DND-41 (cell line): ENCODE measurements around the gene GCAT.

Source experiments
- ATAC-seq: fragments of 200-7000 bp; cut with Tn5 transposase; 3 replicates; pipeline ENCODE4 v1.9.1; 2021; ENCODE audit warnings: low read depth; ENCODE audit not compliant: insufficient read depth
- DNase-seq: peaks from one replicate; pipeline ENCODE4 v3.0.0-alpha.2; 2020
- H2AFZ ChIP-seq: 2 replicates; pipeline ENCODE4 v1.6.0; 2012; ENCODE audit warnings: low read depth, low read length
- H3K27ac ChIP-seq: 2 replicates; pipeline ENCODE4 v1.5.1; 2012; ENCODE audit warnings: low read length, inconsistent platforms
- H3K27me3 ChIP-seq: fragments of 200-600 bp; sonication (generic); 2 replicates; pipeline ENCODE4 v1.6.0; 2012; ENCODE audit warnings: low read length, mild to moderate bottlenecking, inconsistent platforms; ENCODE audit not compliant: insufficient read depth, poor library complexity
- H3K36me3 ChIP-seq: 2 replicates; pipeline ENCODE4 v1.5.1; 2012; ENCODE audit warnings: low read length, inconsistent platforms; ENCODE audit not compliant: insufficient read depth
- H3K4me1 ChIP-seq: 2 replicates; pipeline ENCODE4 v1.5.1; 2012; ENCODE audit warnings: mild to moderate bottlenecking, low read length; ENCODE audit not compliant: insufficient read depth
- H3K4me2 ChIP-seq: 2 replicates; pipeline ENCODE4 v1.6.0; 2012; ENCODE audit warnings: mild to moderate bottlenecking, moderate library complexity, low read length, inconsistent platforms; ENCODE audit not compliant: insufficient read depth
- H3K4me3 ChIP-seq, 2 experiments: fragments of 200-600 bp in 1 of 2; shearing (Covaris generic) in 1 of 2; 2 replicates each; pipeline ENCODE4 v1.5.1; 2012 to 2016; ENCODE audit warnings: inconsistent platforms in 2 of 2, low read length in 2 of 2, mild to moderate bottlenecking in 2 of 2, low read depth in 1 of 2, moderate library complexity in 1 of 2
- H3K79me2 ChIP-seq: 2 replicates; pipeline ENCODE4 v1.6.0; 2012; ENCODE audit warnings: low read length, inconsistent platforms; ENCODE audit not compliant: insufficient read depth
- H3K9ac ChIP-seq: 2 replicates; pipeline ENCODE4 v1.6.0; 2012; ENCODE audit warnings: low read depth, mild to moderate bottlenecking, inconsistent platforms, low read length, moderate library complexity
- H3K9me3 ChIP-seq: 2 replicates; pipeline ENCODE4 v1.5.1; 2012; ENCODE audit warnings: low read length, moderate library complexity, mild to moderate bottlenecking, inconsistent platforms; ENCODE audit not compliant: insufficient read depth, severe bottlenecking
- H4K20me1 ChIP-seq: 2 replicates; pipeline ENCODE4 v1.6.0; 2012; ENCODE audit warnings: low read length; ENCODE audit not compliant: insufficient read depth
- EZH2 ChIP-seq: IDR thresholded peaks from 3 replicates; pipeline ENCODE4 v1.6.1; 2012; ENCODE audit warnings: borderline replicate concordance, low read depth, mild to moderate bottlenecking, moderate library complexity, low read length, inconsistent platforms; ENCODE audit not compliant: severe bottlenecking
- TF ChIP-seq, protein P1 (sequence below): IDR thresholded peaks from 2 replicates; pipeline ENCODE4 v1.5.1; 2012; ENCODE audit warnings: borderline replicate concordance, low read length, moderate library complexity, mild to moderate bottlenecking; ENCODE audit not compliant: poor library complexity, severe bottlenecking; ENCODE audit errors: extremely low read depth

Gene GCAT

DNA sequence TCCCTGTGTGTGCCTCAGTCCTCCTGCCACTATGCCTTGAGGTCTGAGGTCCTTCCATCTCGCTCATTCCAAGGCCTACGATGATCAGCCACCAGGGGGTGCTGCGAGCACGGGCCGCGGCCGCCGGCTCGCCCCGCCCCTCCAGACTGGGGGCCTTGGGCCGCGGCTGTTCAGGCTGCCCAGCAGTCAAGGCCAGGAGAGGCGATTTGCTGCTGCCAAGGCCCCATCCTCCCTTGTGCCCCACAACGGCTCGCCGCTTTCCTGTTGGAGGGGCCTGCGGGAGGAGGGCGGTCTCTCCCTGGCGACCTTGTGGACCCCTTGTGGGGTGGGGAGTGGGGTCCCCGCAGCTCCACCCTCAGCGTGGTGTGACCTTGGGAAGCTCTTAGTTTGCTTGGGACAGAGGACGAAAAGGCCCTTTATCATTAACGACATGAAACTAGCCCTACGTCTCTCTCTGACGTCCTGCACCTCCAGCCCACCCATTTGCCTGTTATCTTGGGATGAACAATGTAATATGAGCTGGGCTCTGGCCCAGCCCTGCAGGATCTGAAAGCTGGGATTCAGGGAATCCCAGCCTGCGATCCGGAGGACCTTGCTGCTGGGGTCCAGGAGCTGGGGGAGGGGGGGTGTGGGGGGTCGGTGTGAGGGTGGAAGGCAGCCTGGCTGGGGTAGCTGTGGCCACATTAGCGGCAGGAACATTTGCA lies 10.1 kb downstream of the GCAT start:
- ATAC-seq, result peak; percentile 91
- Histone ChIP-seq H3K4me1 (peaks cover 7% of the 10 kb centered on the region), H2AFZ (peak overlapping the region; percentile 67), H3K79me2 (no peaks in the 10 kb centered on the region), H3K9me3 (no peaks in the 10 kb centered on the region), H3K27ac (no peak overlapping the region), H4K20me1 (no peaks in the 10 kb centered on the region; the same call in 1 of the 2 replicates), H3K4me2 (peak overlapping the region; percentile 43; the same call in 1 of the 2 replicates), H3K36me3 (peaks cover 35% of the 10 kb centered on the region), H3K27me3 (no peaks in the 10 kb centered on the region), H3K4me3 (no peak overlapping the region), H3K9ac (no peak overlapping the region)
- no peak for TF ChIP-seq EZH2
- TF ChIP-seq, protein P1, sequence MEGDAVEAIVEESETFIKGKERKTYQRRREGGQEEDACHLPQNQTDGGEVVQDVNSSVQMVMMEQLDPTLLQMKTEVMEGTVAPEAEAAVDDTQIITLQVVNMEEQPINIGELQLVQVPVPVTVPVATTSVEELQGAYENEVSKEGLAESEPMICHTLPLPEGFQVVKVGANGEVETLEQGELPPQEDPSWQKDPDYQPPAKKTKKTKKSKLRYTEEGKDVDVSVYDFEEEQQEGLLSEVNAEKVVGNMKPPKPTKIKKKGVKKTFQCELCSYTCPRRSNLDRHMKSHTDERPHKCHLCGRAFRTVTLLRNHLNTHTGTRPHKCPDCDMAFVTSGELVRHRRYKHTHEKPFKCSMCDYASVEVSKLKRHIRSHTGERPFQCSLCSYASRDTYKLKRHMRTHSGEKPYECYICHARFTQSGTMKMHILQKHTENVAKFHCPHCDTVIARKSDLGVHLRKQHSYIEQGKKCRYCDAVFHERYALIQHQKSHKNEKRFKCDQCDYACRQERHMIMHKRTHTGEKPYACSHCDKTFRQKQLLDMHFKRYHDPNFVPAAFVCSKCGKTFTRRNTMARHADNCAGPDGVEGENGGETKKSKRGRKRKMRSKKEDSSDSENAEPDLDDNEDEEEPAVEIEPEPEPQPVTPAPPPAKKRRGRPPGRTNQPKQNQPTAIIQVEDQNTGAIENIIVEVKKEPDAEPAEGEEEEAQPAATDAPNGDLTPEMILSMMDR, result peak; percentile 93
- peak; percentile 76 for DNase-seq

DNA sequence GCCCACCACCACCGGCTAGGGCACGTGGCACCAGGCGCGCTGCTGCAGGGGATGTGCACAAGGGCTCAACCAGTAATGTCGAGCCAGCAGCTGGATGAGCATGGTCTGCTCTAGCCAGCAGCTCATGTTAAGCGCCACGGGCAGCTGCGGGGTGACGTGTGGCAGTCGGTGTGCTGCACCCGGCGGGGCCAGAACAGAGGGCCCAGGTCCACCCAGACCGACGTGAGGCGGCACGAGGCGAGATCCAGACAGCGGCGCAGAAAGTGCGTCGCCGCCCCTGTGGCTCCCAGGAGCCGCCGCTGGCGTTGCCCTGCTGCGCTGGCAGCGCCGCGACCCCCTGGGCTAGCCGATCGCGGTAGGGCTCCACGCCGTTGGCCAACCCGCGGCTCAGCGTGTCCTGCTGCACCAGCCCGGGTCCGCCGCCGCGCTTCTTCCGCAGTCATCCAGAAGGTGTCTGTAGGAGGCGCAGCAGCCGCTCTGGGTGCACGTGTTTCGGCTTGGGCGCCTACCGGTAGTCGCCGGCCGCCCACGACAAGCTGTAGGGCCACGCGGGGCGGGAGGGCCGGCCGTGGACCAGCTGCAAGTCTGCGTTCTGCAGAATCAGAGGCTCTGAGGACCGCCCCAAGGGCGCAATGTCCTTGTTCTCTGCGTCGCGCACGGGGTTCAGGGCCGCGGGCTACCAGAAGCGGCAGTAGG lies 10.8 kb downstream of the GCAT start:
- Histone ChIP-seq H3K9ac (no peak overlapping the region), H3K9me3 (no peaks in the 10 kb centered on the region), H3K27ac (no peak overlapping the region), H3K79me2 (no peaks in the 10 kb centered on the region), H3K27me3 (no peaks in the 10 kb centered on the region), H3K4me1 (peaks cover 7% of the 10 kb centered on the region), H3K4me2 (no peak overlapping the region), H3K4me3 (no peak overlapping the region), H2AFZ (no peak overlapping the region), H4K20me1 (no peaks in the 10 kb centered on the region), H3K36me3 (peaks cover 30% of the 10 kb centered on the region)
- no peak for DNase-seq
- no peak for ATAC-seq
- TF ChIP-seq, protein P1, result no peak
- TF ChIP-seq EZH2, result no peak

DNA sequence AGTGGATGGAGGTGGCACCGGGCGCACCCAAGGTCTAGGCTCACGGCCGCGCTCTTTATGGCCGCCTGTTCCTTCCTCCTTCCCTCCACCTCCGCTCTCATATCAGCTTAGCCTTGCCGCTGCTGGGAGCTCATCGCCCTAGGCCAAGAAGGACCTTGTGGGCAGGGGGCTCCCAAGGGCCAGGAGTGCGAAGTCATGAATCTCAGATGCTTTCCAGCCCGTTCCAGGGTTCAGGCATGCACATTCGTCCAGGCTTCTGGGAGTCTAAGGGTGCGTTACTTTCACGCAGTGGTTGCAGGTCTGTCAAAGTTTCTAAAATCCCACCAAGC lies 11.3 kb downstream of the GCAT start:
- ATAC-seq, result no peak
- H3K9me3 ChIP-seq, result no peaks in the 10 kb centered on the region

More for the DNA sequence above, 11.3 kb downstream of the GCAT start:
- no peak overlapping the region for H3K4me3 ChIP-seq
- peaks cover 27% of the 10 kb centered on the region for H3K36me3 ChIP-seq
- H4K20me1 ChIP-seq, result no peaks in the 10 kb centered on the region
- H2AFZ ChIP-seq, result no peak overlapping the region
- no peak for TF ChIP-seq EZH2
- TF ChIP-seq, protein P1, result no peak
- DNase-seq, result no peak
- H3K4me1 ChIP-seq, result peaks cover 7% of the 10 kb centered on the region
- no peak overlapping the region for H3K27ac ChIP-seq
- H3K9ac ChIP-seq, result no peak overlapping the region
- no peaks in the 10 kb centered on the region for H3K79me2 ChIP-seq
- no peak overlapping the region for H3K4me2 ChIP-seq
- H3K27me3 ChIP-seq, result no peaks in the 10 kb centered on the region
